ENCODE data around the gene SGSM2.

DNA sequence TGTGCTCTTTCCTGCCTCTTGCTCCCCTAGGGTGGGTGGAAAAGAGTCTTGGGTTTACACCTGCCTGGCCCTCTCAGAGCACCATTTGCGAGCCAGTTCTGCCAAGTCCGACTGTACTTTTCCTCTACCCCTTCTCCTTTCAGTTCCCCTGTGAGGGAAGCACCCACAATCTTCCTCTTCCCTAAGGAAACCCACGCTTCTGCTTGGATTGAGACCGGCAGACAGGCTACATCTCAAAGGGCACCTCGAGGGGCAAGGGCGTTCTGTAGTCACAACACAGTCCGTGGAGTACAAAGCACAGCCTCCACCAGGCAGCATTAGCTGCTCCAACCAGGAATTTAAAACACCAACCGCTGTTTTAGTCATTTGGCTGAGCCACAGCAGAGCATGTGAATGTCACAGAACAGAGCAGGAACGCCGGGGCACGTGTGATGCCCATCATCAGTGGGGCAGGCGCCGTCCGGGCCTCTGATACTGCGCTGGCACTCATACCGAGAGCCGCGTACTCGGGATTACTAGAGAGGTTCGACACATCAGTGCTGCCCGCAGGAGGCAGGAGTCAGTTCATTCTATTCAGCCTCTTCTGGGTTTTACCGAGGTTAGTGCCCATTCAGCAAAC is 77.3 kb downstream of the SGSM2 start:
- TF ChIP-seq, protein P1, sequence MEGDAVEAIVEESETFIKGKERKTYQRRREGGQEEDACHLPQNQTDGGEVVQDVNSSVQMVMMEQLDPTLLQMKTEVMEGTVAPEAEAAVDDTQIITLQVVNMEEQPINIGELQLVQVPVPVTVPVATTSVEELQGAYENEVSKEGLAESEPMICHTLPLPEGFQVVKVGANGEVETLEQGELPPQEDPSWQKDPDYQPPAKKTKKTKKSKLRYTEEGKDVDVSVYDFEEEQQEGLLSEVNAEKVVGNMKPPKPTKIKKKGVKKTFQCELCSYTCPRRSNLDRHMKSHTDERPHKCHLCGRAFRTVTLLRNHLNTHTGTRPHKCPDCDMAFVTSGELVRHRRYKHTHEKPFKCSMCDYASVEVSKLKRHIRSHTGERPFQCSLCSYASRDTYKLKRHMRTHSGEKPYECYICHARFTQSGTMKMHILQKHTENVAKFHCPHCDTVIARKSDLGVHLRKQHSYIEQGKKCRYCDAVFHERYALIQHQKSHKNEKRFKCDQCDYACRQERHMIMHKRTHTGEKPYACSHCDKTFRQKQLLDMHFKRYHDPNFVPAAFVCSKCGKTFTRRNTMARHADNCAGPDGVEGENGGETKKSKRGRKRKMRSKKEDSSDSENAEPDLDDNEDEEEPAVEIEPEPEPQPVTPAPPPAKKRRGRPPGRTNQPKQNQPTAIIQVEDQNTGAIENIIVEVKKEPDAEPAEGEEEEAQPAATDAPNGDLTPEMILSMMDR (conservative IDR thresholded peaks at IDR 0.05; ENCODE audit: low read depth, low read length) = no peak
- TF ChIP-seq EZH2 (IDR thresholded peaks at IDR 0.05; ENCODE audit: low read length, unreplicated experiment) = no peak
- no peak for TF ChIP-seq EZH2phosphoT487 (IDR thresholded peaks at IDR 0.05; ENCODE audit: borderline replicate concordance, low read length)
